Keratinocyte (primary cell): ENCODE data around the gene EPHA10.

ENCODE experiments used
- EZH2 ChIP-seq: IDR thresholded peaks from one replicate; pipeline ENCODE4 v1.6.1; 2012; ENCODE audit warnings: inconsistent platforms, mild to moderate bottlenecking, low read length, moderate library complexity
- TF ChIP-seq, protein P1 (sequence below), 3 experiments: IDR thresholded peaks in 1 of 3; conservative IDR thresholded peaks in 1 of 3; optimal IDR thresholded peaks in 1 of 3; 2 replicates in 2 of 3; 3 replicates in 1 of 3; pipeline versions ENCODE3 to v1.5.1; 2011; ENCODE audit warnings: low read length in 3 of 3, mild to moderate bottlenecking in 3 of 3, moderate library complexity in 2 of 3, control low read depth in 1 of 3, inconsistent platforms in 1 of 3; ENCODE audit not compliant: insufficient read depth in 2 of 3; ENCODE audit errors: extremely low read depth in 1 of 3

DNA sequence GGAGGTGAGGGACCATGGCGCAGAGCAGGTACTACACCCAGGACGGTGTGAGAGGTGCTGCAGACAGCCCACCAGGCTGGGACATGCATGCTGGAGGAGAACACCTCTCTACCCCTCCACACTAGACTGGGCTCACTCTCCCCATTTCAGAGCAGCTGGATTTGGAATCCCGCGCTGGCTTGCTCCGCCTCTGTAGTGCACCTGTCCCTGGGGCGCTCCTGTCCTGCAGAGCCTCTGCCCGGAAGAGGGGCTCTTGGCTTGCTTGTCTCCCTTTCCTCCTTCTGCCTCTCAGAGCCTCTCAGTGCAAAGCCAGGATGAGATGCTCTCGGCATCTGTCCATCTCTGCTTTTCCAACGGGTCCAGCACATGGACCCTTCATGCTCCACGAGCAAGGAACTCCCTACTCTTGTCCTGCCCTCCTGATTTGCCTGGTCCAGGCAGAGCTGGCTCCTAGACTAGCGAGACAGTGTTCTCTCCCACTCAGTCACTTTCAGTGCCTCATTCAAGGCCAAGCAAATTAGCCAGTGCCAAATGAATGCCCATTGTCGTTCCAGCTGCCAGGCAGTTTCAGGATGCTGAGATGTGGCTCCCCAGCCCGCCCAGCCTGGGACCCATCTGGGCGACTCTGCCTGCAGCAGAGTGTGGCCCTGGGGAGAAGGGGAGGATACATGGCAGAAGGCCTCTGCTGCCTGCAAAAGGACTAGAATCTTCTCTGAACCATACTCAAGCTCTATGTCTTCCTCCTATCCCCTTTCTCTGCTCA, 38.9 kb downstream of the EPHA10 start:
- no peak for TF ChIP-seq EZH2
- TF ChIP-seq, protein P1, sequence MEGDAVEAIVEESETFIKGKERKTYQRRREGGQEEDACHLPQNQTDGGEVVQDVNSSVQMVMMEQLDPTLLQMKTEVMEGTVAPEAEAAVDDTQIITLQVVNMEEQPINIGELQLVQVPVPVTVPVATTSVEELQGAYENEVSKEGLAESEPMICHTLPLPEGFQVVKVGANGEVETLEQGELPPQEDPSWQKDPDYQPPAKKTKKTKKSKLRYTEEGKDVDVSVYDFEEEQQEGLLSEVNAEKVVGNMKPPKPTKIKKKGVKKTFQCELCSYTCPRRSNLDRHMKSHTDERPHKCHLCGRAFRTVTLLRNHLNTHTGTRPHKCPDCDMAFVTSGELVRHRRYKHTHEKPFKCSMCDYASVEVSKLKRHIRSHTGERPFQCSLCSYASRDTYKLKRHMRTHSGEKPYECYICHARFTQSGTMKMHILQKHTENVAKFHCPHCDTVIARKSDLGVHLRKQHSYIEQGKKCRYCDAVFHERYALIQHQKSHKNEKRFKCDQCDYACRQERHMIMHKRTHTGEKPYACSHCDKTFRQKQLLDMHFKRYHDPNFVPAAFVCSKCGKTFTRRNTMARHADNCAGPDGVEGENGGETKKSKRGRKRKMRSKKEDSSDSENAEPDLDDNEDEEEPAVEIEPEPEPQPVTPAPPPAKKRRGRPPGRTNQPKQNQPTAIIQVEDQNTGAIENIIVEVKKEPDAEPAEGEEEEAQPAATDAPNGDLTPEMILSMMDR (optimal IDR thresholded peaks at IDR 0.05 in 1 of 3, IDR thresholded peaks at IDR 0.05 in 1 of 3, conservative IDR thresholded peaks at IDR 0.05 in 1 of 3; ENCODE audit: extremely low read depth in 1 of 3, insufficient read depth in 2 of 3, low read length in 3 of 3) = no peak
